Measurements from ENCODE around the gene PATJ.

DNA sequence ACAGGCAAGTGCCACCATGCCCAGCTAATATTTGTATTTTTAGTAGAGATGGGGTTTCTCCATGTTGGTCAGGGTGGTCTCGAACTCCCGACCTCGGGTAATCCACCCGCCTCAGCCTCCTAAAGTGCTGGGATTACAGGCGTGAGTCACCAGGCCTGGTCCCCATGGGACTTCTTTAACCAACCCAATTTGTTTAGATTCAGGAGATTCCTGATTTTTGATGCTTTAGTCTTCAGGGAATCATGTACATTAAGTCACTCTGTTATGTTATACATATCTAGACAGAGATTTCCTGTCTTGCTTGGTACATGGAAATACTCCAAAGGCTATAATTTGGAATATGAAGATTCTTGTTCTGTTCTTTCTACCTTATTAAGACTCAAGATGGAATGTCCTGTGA lies 250.0 kb downstream of the PATJ start:
- TF ChIP-seq, protein P1, sequence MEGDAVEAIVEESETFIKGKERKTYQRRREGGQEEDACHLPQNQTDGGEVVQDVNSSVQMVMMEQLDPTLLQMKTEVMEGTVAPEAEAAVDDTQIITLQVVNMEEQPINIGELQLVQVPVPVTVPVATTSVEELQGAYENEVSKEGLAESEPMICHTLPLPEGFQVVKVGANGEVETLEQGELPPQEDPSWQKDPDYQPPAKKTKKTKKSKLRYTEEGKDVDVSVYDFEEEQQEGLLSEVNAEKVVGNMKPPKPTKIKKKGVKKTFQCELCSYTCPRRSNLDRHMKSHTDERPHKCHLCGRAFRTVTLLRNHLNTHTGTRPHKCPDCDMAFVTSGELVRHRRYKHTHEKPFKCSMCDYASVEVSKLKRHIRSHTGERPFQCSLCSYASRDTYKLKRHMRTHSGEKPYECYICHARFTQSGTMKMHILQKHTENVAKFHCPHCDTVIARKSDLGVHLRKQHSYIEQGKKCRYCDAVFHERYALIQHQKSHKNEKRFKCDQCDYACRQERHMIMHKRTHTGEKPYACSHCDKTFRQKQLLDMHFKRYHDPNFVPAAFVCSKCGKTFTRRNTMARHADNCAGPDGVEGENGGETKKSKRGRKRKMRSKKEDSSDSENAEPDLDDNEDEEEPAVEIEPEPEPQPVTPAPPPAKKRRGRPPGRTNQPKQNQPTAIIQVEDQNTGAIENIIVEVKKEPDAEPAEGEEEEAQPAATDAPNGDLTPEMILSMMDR (optimal IDR thresholded peaks at IDR 0.05 in 1 of 3, IDR thresholded peaks at IDR 0.05 in 1 of 3, conservative IDR thresholded peaks at IDR 0.05 in 1 of 3; ENCODE audit: extremely low read depth in 1 of 3, insufficient read depth in 2 of 3, low read length in 3 of 3) = no peak
- TF ChIP-seq EZH2 (IDR thresholded peaks at IDR 0.05; ENCODE audit: low read length) = no peak

Measured in keratinocyte (primary cell).